HUES48 (cell line): ENCODE data around the gene GSTK1.
"Not testable (repeated sequence)": the region's sequence is repeated elsewhere in the genome, so short reads cannot be mapped to it uniquely, and the experiment has no call there.

Experiments used
- H3K27ac ChIP-seq: one replicate; pipeline ENCODE4 v1.7.0; 2013; ENCODE audit warnings: low read depth, low read length, inconsistent platforms
- H3K27me3 ChIP-seq: 2 replicates; pipeline ENCODE4 v1.6.1; 2013; ENCODE audit warnings: mild to moderate bottlenecking, low read length; ENCODE audit not compliant: control insufficient read depth, insufficient read depth
- H3K36me3 ChIP-seq: 2 replicates; pipeline ENCODE4 v1.6.1; 2013; ENCODE audit warnings: low read length; ENCODE audit not compliant: control insufficient read depth, insufficient read depth
- H3K4me1 ChIP-seq: 2 replicates; pipeline ENCODE4 v1.6.1; 2013; ENCODE audit warnings: mild to moderate bottlenecking, low read length; ENCODE audit not compliant: control insufficient read depth, insufficient read depth
- H3K4me3 ChIP-seq: 2 replicates; pipeline ENCODE4 v1.5.1; 2013; ENCODE audit warnings: mild to moderate bottlenecking, low read depth, low read length
- H3K9ac ChIP-seq: 2 replicates; pipeline ENCODE4 v1.6.1; 2013; ENCODE audit warnings: mild to moderate bottlenecking, low read depth, low read length, moderate library complexity
- H3K9me3 ChIP-seq: 2 replicates; pipeline ENCODE4 v1.6.1; 2013; ENCODE audit warnings: low read length; ENCODE audit not compliant: control insufficient read depth, insufficient read depth

The GSTK1 gene

GRCh38 chr7:143286522-143286890 is 23.3 kb downstream of the GSTK1 start:
- H3K36me3 ChIP-seq, result peaks cover 13% of the 10 kb centered on the region
- H3K4me3 ChIP-seq, result no peak overlapping the region
- H3K9ac ChIP-seq, result no peak overlapping the region
- peaks cover 29% of the 10 kb centered on the region for H3K4me1 ChIP-seq
- H3K27me3 ChIP-seq, result peaks cover 29% of the 10 kb centered on the region
- H3K9me3 ChIP-seq, result peaks cover 6% of the 10 kb centered on the region
- no peak overlapping the region for H3K27ac ChIP-seq

- Histone ChIP-seq H3K4me1 (peaks cover 29% of the 10 kb centered on the region), H3K9me3 (peaks cover 6% of the 10 kb centered on the region), H3K36me3 (peaks cover 20% of the 10 kb centered on the region), H3K4me3 (peak overlapping the region; percentile 38; the same call in 1 of the 2 replicates), H3K27ac (no peak overlapping the region), H3K27me3 (peaks cover 29% of the 10 kb centered on the region), H3K9ac (no peak overlapping the region)
Measured at GRCh38 chr7:143287339-143287934, 24.2 kb downstream of the GSTK1 start.

- Histone ChIP-seq H3K4me1 (peaks cover 28% of the 10 kb centered on the region), H3K27ac (peak within 1 kb of the TSS; percentile 88), H3K36me3 (peaks cover 27% of the 10 kb centered on the region), H3K9ac (peak within 1 kb of the TSS; percentile 97), H3K4me3 (peak within 1 kb of the TSS; percentile 82), H3K9me3 (peaks cover 6% of the 10 kb centered on the region), H3K27me3 (peaks cover 29% of the 10 kb centered on the region)
Measured at GRCh38 chr7:143287935-143288826, 24.9 kb downstream of the GSTK1 start, which contains the start of gene CASP2. Gene CASP2 (plus strand): TSS chr7:143288351. CDS start chr7:143288456, 105 bp downstream.

GRCh38 chr7:143288836-143289235 is 25.6 kb downstream of the GSTK1 start:
- Histone ChIP-seq H3K36me3 (peaks cover 34% of the 10 kb centered on the region), H3K9ac (peak overlapping the region; percentile 97), H3K4me3 (peak overlapping the region; percentile 82), H3K27me3 (peaks cover 29% of the 10 kb centered on the region), H3K27ac (peak overlapping the region; percentile 88), H3K4me1 (peaks cover 22% of the 10 kb centered on the region), H3K9me3 (peaks cover 6% of the 10 kb centered on the region)

GRCh38 chr7:143289421-143289820 is 26.2 kb downstream of the GSTK1 start:
- Histone ChIP-seq H3K27me3 (peaks cover 29% of the 10 kb centered on the region), H3K27ac (no peak overlapping the region), H3K4me1 (peaks cover 18% of the 10 kb centered on the region), H3K9ac (peak overlapping the region; percentile 97; the same call in 1 of the 2 replicates), H3K4me3 (peak overlapping the region; percentile 82), H3K9me3 (peaks cover 6% of the 10 kb centered on the region), H3K36me3 (peaks cover 40% of the 10 kb centered on the region)

- H3K27ac ChIP-seq, H3K9ac ChIP-seq, H3K9me3 ChIP-seq: not testable (repeated sequence)
- peaks cover 29% of the 10 kb centered on the region for H3K27me3 ChIP-seq
- H3K36me3 ChIP-seq, result peaks cover 45% of the 10 kb centered on the region
- H3K4me3 ChIP-seq, result peak overlapping the region; percentile 82
- peaks cover 14% of the 10 kb centered on the region for H3K4me1 ChIP-seq
Measured at GRCh38 chr7:143289888-143290287, 26.6 kb downstream of the GSTK1 start.

GRCh38 chr7:143290293-143290692 is 27.1 kb downstream of the GSTK1 start:
- Histone ChIP-seq H3K9ac (no peak overlapping the region), H3K27ac (no peak overlapping the region), H3K4me3 (peak overlapping the region; percentile 13; the same call in 1 of the 2 replicates), H3K27me3 (peaks cover 25% of the 10 kb centered on the region), H3K36me3 (peaks cover 49% of the 10 kb centered on the region), H3K9me3 (peaks cover 6% of the 10 kb centered on the region), H3K4me1 (peaks cover 10% of the 10 kb centered on the region)

- Histone ChIP-seq H3K27ac (no peak overlapping the region), H3K9me3 (no peaks in the 10 kb centered on the region), H3K36me3 (peaks cover 72% of the 10 kb centered on the region), H3K4me3 (no peak overlapping the region), H3K9ac (no peak overlapping the region), H3K27me3 (no peaks in the 10 kb centered on the region), H3K4me1 (peaks cover 6% of the 10 kb centered on the region; the same call in 1 of the 2 replicates)
Measured at GRCh38 chr7:143292876-143293275, 29.6 kb downstream of the GSTK1 start.

GRCh38 chr7:143295870-143296269 is 32.6 kb downstream of the GSTK1 start:
- no peaks in the 10 kb centered on the region for H3K27me3 ChIP-seq
- H3K4me1 ChIP-seq, result no peaks in the 10 kb centered on the region
- no peak overlapping the region for H3K4me3 ChIP-seq
- no peaks in the 10 kb centered on the region for H3K9me3 ChIP-seq
- no peak overlapping the region for H3K9ac ChIP-seq
- peaks cover 95% of the 10 kb centered on the region for H3K36me3 ChIP-seq
- H3K27ac ChIP-seq, result no peak overlapping the region

GRCh38 chr7:143296686-143297085 is 33.4 kb downstream of the GSTK1 start:
- Histone ChIP-seq H3K27me3 (no peaks in the 10 kb centered on the region), H3K36me3 (peaks cover 96% of the 10 kb centered on the region), H3K4me1 (no peaks in the 10 kb centered on the region), H3K9me3 (no peaks in the 10 kb centered on the region), H3K27ac (no peak overlapping the region), H3K9ac (no peak overlapping the region), H3K4me3 (no peak overlapping the region)

- no peak overlapping the region for H3K9ac ChIP-seq
- no peaks in the 10 kb centered on the region for H3K27me3 ChIP-seq
- H3K4me1 ChIP-seq, result no peaks in the 10 kb centered on the region
- peaks cover 97% of the 10 kb centered on the region for H3K36me3 ChIP-seq
- H3K4me3 ChIP-seq, result no peak overlapping the region
- H3K9me3 ChIP-seq, result no peaks in the 10 kb centered on the region
- no peak overlapping the region for H3K27ac ChIP-seq
Measured at GRCh38 chr7:143299346-143299745, 36.1 kb downstream of the GSTK1 start.
